HG03342 (cell line): ENCODE data around the gene BRD8.
"Not testable (repeated sequence)": the region's sequence is repeated elsewhere in the genome, so short reads cannot be mapped to it uniquely, and the experiment has no call there.

ENCODE experiments used
- ATAC-seq: cut with Tn5 transposase; IDR thresholded peaks from one replicate; pipeline ENCODE4 v1.9.1; 2021; ENCODE audit warnings: mild to moderate bottlenecking, moderate library complexity; ENCODE audit not compliant: unreplicated experiment

Gene BRD8, protein sequence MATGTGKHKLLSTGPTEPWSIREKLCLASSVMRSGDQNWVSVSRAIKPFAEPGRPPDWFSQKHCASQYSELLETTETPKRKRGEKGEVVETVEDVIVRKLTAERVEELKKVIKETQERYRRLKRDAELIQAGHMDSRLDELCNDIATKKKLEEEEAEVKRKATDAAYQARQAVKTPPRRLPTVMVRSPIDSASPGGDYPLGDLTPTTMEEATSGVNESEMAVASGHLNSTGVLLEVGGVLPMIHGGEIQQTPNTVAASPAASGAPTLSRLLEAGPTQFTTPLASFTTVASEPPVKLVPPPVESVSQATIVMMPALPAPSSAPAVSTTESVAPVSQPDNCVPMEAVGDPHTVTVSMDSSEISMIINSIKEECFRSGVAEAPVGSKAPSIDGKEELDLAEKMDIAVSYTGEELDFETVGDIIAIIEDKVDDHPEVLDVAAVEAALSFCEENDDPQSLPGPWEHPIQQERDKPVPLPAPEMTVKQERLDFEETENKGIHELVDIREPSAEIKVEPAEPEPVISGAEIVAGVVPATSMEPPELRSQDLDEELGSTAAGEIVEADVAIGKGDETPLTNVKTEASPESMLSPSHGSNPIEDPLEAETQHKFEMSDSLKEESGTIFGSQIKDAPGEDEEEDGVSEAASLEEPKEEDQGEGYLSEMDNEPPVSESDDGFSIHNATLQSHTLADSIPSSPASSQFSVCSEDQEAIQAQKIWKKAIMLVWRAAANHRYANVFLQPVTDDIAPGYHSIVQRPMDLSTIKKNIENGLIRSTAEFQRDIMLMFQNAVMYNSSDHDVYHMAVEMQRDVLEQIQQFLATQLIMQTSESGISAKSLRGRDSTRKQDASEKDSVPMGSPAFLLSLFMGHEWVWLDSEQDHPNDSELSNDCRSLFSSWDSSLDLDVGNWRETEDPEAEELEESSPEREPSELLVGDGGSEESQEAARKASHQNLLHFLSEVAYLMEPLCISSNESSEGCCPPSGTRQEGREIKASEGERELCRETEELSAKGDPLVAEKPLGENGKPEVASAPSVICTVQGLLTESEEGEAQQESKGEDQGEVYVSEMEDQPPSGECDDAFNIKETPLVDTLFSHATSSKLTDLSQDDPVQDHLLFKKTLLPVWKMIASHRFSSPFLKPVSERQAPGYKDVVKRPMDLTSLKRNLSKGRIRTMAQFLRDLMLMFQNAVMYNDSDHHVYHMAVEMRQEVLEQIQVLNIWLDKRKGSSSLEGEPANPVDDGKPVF

DNA sequence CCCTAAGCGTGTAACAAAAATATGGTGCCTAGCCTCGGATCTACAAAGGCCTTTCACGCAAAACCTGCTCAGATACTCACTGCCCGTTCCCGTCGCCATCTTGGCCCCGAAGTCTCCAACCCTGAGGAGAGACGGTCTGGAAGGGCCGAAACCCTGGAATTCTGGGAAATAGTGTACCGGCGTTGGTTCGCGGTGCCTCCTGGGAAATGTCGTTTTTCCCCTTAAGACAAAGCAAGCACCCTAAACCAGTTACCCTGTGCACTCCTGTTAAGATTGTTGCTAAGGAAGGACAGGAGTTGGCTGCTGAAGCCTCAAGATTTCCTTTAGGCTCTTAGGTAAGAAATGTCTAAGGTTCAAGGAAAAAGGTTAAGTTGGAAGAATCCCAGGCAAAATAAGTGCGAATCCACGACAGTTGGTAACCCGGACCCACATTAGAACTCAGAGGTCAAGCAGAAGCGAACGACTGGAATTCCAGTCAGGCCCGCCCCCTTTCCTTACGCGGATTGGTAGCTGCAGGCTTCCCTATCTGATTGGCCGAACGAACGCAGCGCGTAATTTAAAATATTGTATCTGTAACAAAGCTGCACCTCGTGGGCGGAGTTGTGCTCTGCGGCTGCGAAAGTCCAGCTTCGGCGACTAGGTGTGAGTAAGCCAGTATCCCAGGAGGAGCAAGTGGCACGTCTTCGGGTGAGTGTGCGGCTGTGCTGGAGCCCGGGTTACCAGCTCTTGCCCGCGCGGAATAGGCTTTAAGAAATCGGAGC, at the start of gene BRD8, which contains the start of gene KIF20A:
Gene BRD8 (minus strand): TSS at position 115 of the 761 bp plus-strand sequence. CDS start 16 bp downstream, at position 99.
Gene KIF20A (plus strand): TSS at position 597 of the 761 bp plus-strand sequence. CDS start 569 bp downstream, outside the sequence.
- peak; percentile 85 for ATAC-seq

DNA sequence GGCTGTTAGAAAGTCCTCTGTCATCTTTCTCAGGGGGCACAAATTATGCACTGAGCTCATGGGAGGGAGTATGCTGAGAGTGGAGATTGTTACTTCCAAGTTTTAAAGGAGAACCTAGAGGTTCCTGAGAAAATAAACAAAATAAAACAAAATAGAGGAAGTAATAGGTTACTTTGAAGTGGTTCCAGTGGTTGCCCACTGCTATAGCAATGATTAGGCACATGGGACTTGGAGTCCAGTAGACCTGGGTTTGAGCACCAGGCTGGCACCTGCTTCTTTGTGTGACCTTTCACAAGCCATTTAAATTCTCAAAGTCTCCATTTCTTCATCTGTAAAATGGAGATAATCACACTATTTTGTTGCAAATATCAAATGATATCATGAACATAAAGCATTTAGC, 48.5 kb upstream of the BRD8 start:
- ATAC-seq = no peak

DNA sequence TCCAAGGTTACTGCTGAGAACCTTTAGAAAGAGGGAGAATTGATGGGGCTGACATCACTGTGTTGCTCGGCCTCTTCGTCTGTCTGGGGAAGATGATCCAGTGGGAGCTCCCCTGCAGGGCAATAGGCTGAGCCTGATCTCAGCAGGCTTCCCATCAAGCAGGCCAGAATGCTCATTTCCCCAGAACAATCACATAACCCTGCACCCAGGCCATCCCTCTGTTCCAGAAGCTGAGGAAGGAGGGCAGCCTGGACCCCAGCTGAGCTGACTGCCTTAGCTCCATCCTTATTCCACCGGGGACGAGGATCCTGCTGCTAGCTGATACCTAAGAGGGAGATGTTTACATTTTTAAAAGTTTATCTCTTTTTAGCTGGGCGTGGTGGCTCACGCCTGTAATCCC, 46.3 kb upstream of the BRD8 start:
- ATAC-seq = no peak

DNA sequence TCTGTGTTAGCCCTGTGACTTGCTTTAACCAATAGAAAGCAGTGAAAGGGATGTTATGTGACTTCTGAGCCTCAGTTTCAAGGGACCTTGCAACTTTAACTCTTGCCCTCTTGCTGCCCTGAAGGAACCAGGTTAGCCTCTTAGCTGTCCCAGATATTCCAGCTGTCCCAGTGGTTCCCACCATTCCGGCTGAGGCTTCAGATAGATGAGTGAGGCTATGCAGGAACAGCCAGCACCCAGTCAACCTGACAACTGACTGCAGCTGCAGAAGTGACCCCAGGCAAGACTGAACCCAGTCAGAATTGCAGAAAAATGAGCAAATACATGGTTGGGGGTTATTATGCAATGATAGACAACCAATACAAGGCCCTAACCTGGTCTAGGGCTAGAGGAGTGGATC, 45.1 kb upstream of the BRD8 start:
- no peak for ATAC-seq

DNA sequence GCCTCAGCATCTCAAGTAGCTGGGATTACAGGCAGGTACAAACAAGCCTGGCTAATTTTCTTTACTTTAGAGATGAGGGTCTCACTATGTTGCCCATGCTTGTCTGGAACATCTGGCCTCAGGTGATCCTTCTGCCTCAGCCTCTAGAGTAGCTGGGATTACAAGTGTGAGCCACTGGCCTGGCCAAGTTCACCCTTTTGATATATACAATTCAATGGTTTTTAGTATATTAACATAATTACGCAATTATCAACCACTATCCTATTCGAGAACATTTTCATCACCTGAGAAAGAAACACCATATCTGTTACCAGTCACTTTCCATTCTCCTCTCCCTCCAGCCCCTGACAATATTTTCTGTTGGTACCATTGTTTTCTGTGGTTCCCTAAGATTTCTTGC, 38.4 kb upstream of the BRD8 start:
- ATAC-seq = no peak

DNA sequence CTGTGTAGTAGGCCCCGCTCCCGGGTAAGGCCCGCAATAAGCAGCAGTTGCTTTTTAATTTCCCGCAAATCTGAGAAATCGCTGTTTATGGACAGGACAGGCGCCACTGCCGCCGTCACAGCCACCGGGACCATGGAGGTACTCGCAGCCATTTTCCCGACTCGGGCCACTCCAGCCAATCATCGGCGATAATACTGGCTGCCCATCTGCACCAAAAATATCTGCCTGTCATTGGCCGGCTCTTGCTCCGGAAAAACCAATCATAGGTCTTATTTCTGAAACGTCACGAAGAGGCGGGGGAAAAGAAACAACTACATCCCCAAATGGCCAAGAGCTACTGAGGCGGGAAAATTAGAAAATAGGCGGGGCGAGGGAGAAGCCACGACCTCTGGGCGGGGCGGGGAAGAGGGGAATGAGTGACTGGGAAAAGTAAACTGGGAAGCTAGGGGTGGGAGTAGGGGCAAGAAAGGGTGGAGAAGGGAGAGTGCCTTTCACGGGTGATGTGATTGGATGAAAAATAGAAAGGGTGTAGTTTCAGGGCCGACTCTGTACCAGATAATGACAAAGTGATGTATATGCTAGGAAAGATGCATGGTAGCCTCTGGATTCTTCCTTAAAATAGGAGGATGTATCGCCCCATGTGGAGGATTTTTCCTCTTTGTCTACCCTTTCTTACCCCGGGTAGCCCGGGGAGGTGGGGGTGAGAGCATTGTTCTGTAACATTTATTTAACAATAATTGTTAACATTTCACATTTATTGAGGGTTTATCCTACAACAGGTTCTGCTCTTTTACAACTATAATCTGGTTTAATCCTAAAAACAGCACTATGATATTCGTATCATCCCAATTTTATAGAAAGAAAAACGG, 35.0 kb upstream of the BRD8 start, which contains the start of gene CDC23:
Gene CDC23 (minus strand): TSS at position 163 of the 869 bp plus-strand sequence. CDS start 11 bp downstream, at position 152.
- peak; percentile 98 for ATAC-seq

DNA sequence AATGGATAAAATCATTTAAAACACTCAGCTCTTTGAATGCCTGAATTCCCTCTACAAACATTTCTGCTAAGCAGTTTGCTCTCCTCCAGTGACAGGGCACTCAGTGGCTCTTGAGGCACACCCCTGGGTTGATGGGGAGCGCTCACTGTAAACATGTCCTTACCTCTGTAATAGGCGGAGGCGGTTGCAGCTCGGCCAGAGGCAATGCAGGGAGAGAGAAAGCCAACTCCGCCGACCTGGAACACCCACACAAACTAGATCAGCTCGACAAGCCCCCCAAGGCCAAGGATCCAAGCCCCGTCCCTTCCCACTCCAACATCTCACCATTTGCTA, 34.4 kb upstream of the BRD8 start:
- peak; percentile 21 for ATAC-seq

DNA sequence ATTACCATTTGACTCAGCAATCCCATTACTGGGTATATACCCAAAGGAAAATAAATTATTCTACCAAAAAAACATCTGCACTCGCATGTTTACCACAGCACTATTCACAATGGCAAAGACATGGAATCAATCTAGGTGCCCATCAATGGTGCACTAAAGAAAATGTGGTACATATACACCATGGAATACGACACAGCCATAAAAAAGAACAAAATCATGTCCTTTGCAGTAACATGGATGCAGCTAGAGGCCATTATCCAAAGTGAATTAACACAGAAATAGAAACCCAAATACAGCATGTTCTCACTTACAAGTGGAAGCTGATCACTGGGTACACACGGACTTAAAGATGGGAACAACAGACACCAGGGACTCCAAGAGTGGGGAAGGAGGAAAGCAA, 32.6 kb upstream of the BRD8 start:
- no peak for ATAC-seq

DNA sequence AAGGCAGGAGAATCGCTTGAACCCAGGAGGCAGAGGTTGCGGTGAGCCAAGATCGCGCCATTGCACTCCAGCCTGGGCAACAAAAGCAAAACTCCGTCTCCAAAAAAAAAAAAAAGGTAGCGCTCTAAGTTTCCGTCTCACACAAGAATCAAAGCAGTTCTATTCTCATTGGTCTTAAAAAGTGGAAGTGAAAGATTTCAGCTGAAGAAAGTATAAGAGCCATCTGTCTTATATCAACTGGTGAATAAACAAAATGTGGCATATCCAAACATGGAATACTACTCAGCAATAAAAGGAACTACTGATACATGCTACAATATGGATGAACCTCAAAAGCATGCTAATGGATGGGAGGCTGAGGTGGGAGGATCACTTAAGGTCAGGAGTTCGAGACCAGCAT, 15.4 kb upstream of the BRD8 start:
- ATAC-seq = not testable (repeated sequence)

DNA sequence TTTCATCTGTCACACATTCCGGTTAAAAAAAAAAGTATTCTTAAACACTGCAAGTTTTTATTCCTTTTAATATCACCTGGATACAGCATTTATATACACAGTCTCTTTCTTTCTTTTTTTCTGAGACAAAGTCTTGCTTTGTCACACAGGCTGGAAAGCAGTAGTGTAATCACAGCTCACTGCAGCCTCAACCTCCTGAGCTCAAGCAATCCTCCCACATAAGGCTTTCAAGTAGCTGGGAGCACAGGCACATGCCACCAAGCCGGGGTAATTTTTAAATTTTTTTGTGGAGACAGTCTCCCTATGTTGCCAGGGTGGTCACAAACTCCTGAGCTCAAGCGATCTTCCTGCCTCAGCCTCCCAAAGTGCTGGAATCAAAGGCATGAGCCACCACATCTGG, 14.4 kb upstream of the BRD8 start:
- ATAC-seq = no peak

DNA sequence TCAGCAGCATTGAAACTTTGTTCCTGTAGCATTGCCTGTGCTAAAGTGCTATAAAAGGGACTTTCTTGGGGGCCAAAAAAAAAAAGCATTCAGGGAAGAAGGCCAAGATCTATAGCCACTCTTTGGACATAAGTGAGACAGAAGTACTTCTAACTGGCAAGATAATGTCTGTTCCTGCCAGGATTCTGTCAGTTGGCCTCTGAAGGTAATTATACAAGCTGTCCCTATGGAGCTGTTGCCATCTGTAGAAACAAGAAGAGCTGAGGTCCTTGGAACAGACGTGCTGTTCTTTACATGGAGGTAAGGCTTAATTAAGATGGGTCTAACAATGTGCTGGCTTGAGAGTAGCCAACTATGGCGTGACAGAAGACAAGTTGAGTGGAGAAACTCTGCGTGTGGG, 10.2 kb upstream of the BRD8 start:
- ATAC-seq = no peak

DNA sequence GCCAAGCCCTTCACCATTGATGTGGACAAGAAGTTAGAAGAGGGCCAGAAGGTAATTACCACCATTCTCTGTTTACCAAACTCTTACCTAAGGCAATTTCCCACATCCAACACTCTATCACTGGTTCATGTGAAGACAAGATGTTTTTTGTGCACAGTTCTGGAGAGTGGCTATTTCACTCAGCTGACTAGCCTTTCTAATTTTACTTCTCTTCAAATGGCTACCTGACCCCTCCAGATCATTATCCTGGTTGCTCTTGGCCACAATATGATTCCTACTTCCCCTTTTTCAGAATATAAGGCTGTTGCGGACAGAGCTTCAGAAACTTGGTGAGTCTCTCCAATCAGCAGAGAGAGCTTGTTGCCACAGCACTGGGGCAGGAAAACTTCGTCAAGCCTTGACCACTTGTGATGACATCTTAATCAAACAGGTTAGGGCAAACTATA, 7.6 kb upstream of the BRD8 start:
- ATAC-seq = no peak

DNA sequence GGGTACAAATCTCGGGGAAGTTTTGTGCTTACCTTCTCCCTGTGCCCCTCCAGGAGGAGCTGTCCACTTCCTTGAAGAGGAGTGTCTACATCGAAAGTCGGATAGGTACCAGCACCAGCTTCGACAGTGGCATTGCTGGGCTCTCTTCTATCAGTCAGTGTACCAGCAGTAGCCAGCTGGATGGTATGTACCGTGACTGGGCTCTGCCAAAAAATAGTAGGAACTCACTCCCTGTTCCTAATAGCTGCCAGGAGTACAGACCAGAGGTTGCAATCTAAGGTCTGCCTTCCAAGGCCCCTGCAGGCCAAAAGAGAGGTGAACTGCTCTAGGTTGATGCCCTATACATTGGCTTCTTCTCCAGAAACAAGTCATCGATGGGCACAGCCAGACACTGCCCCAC, 4.4 kb upstream of the BRD8 start:
- no peak for ATAC-seq

DNA sequence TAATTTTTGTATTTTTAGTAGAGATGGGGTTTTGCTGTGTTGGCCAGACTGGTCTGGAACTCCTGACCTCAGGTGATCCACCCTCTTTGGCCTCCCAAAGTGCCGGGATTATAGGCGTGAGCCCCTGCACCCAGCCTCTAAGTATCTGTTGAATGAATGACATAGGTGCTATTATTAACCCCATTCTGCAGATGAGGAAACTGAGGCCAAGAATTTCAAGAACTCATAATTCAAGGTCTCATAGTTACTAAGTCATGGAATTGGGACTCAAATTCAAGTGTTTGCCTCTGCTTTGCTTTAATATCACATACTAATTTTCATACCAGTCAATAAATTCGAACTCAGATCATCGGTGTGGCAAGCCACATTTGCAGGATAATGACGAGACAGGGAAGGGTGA, 2.4 kb upstream of the BRD8 start:
- ATAC-seq = no peak

DNA sequence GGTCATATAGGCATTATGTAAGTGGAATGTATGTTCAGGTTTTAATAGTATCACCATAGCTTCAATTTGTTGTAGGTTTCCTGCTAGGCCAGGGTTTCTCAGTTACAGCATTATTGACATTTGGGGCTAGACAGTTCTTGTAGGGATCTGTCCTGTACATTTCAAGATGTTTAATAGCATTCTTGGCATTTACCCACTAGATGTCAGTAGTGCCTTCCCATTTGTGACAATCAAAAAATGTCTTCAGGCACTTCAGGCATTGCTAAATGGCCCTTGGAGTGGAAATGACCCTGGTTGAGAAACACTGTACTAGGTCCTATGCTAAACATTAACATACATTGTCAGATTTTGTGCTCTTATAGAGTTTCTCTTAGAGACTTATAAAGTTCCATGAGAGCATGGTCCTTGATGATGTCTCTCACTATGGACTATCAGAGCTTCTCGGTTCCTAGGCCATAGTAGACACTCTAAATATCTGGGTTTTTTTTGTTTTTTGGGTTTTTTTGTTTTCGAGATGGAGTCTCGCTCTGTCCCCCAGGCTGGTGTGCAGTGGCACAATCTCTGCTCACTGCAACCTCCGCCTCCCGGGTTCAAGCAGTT, 1.9 kb upstream of the BRD8 start:
- ATAC-seq = no peak

DNA sequence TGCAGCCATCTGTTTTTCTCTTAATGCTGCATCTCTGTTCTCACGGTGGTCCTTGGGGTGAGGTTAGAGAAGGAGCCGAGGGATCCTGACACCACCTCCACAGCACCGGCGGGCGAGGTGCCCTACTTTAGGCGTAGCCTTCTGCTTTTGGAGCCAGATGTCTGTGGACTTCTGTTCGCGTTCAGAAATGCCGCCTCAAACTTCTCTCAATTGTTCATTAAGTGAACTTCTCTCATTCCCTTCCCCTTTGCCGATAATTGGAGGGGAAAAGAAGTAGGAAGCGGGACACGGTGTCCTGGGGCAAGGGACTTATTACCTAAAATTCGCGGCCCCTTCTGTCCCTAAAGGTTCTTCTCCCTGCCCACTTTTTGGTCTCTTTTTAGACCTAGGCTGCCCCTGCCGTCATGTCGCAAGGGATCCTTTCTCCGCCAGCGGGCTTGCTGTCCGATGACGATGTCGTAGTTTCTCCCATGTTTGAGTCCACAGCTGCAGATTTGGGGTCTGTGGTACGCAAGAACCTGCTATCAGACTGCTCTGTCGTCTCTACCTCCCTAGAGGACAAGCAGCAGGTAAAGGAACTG, 937 bp upstream of the BRD8 start:
- no peak for ATAC-seq

DNA sequence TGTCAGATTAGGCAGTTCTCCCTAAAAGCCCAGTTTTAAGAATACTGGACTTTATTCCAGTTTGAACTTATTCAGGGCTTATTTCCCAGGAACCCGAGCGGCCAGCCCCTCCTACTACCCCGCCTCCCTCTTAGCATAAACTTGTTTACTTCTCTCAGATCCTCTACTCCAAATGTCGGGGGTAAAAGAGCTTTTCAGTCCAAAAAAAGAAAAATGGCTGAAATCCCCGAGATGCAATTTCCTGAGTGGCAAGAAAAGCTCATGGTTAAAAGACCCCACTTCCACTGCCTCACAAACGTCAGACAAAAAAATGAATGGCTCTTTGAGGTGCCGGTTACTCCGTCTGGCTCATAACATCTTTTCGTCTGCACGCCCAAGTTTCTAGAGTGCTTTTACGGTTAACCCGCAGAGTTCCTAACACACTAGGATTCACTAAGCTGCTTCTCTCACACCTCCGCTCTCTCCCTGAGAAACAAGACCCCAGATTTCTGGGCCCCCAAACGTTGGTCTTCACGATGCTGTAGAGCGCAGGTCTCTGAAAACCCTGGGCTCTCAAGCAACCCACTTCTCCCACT, 402 bp downstream of the BRD8 start:
- no peak for ATAC-seq

DNA sequence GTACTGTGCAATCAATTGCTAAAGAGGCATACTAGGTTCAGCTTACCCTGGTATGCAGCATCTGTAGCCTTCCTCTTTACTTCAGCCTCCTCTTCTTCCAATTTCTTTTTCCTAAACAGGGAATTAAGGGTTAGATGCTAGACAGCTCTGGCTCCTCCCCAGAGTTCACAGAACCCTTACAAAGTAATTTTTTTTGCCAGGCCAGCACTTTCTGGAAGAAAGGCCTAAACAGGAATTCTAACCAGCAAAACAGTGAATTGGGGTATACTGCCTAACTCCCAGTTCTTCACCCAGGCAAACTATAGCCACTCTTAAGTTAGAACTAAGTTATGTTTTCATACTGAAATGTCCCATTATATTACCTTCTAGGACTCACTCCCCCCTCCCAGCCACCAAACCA, 8.1 kb downstream of the BRD8 start:
- ATAC-seq = no peak
